Skeletal muscle tissue (tissue), 4 donors: Measurements from ENCODE around the gene EIF3F. TPM values are rescaled to one million over a fixed set of nuclear protein-coding genes. Genes with fewer than 3 reads are reported as not detected.

Experiments used
- H3K27ac ChIP-seq: one replicate; pipeline ENCODE4 v1.7.0; 2013; ENCODE audit warnings: mild to moderate bottlenecking, low read depth, low read length, inconsistent platforms
- H3K27me3 ChIP-seq, 3 donors: one replicate each; pipeline ENCODE4 v1.7.0; 2013; ENCODE audit warnings: low read length in 3 of 3; ENCODE audit not compliant: control insufficient read depth in 3 of 3, insufficient read depth in 3 of 3
- H3K36me3 ChIP-seq, 3 donors: one replicate each; pipeline ENCODE4 v1.7.0; 2013; ENCODE audit warnings: low read length in 3 of 3; ENCODE audit not compliant: control insufficient read depth in 3 of 3, insufficient read depth in 3 of 3
- H3K4me1 ChIP-seq, 3 donors: one replicate each; pipeline ENCODE4 v1.7.0; 2013; ENCODE audit warnings: low read length in 3 of 3, mild to moderate bottlenecking in 3 of 3; ENCODE audit not compliant: control insufficient read depth in 3 of 3, insufficient read depth in 3 of 3
- H3K4me3 ChIP-seq, 3 donors: one replicate each; pipeline ENCODE4 v1.7.0; 2013; ENCODE audit warnings: low read length in 3 of 3
- H3K9ac ChIP-seq, 3 donors: one replicate each; pipeline ENCODE4 v1.7.0; 2013; ENCODE audit warnings: low read length in 3 of 3, mild to moderate bottlenecking in 3 of 3, moderate library complexity in 2 of 3, low read depth in 1 of 3
- H3K9me3 ChIP-seq, 3 donors: one replicate each; pipeline ENCODE4 v1.7.0; 2013; ENCODE audit warnings: low read length in 3 of 3; ENCODE audit not compliant: control insufficient read depth in 3 of 3
- total RNA-seq: library from RNA; depleted of rRNA; stranded (reverse); fragments of >200 nt; gene quantifications from one replicate; pipeline ENCODE4 v1.2.3, GENCODE V29; 2014
- donor health status: Osteomylitis.

EIF3F gene
- total RNA-seq, 1 donor from 2014 or later: 283 TPM

- Histone ChIP-seq H3K4me3 (peak overlapping the region; percentile 65 to 71 (median 68)), H3K9ac (peak overlapping the region; percentile 21 to 74 (median 38)), H3K9me3 (no peaks in the 10 kb centered on the region), H3K4me1 (peaks cover 7 to 15% (median 12%) of the 10 kb centered on the region in 3 donors), H3K27me3 (peaks cover 20 to 39% (median 38%) of the 10 kb centered on the region in 3 donors), H3K27ac (peak overlapping the region; percentile 25), H3K36me3 (no peaks in the 10 kb centered on the region)
Observed at GRCh38 chr11:8019314-8020243, 32.4 kb downstream of the EIF3F start.

- H3K27me3 ChIP-seq: peaks cover 20 to 39% (median 38%) of the 10 kb centered on the region in 3 donors
- peak overlapping the region in 2 of 3 donors; percentile 21 to 38 for H3K9ac ChIP-seq
- H3K36me3 ChIP-seq: no peaks in the 10 kb centered on the region
- H3K9me3 ChIP-seq: no peaks in the 10 kb centered on the region
- H3K4me3 ChIP-seq: peak overlapping the region; percentile 54 to 71 (median 62)
- H3K27ac ChIP-seq: no peak overlapping the region
- peaks cover 7 to 15% (median 12%) of the 10 kb centered on the region in 3 donors for H3K4me1 ChIP-seq
Observed at GRCh38 chr11:8020244-8020597, 33.1 kb downstream of the EIF3F start.

DNA sequence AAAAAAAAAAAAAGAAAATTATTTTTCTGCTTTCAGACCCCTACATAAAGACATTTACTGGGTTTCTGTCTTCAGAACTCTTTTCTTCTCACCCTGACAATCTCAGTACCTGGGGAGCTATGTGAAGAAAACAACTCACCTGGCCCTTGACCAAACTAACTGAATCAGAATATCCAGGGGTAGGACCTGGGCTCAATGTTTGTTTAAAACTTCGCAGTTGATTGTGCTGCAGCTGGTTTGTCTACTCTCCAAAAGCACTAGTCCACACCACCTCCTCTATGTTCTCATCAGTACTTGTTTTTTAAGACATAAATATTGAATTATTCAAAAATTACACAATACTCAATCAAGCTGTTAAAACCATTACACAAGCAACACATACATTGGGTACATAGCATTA, 34.8 kb downstream of the EIF3F start:
- Histone ChIP-seq H3K27me3 (peaks cover 11 to 29% (median 25%) of the 10 kb centered on the region in 3 donors), H3K9ac (no peak overlapping the region), H3K4me1 (peaks cover 7 to 15% (median 12%) of the 10 kb centered on the region in 3 donors), H3K4me3 (no peak overlapping the region), H3K27ac (no peak overlapping the region), H3K9me3 (no peaks in the 10 kb centered on the region), H3K36me3 (no peaks in the 10 kb centered on the region)

DNA sequence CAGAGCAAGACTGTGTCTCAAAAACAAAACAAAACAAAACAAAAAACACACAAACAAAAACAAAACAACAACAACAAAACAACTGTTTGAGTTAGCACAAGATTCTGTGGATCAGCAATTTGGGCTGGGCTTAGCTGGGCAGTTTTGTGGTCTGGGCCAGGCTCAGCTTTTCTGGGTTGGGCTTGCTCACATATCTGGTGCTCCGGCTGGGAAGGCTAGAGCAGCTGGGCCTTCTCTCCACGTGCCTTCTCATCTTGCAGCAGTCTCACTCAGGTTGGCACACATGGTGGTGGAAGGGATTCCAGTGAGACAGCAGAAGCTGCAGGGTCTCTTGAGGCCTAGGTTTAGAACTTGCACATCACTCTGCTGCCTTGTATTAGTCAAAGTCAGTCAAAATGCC, 35.7 kb downstream of the EIF3F start:
- Histone ChIP-seq H3K36me3 (no peaks in the 10 kb centered on the region), H3K9ac (no peak overlapping the region), H3K27ac (no peak overlapping the region)

DNA sequence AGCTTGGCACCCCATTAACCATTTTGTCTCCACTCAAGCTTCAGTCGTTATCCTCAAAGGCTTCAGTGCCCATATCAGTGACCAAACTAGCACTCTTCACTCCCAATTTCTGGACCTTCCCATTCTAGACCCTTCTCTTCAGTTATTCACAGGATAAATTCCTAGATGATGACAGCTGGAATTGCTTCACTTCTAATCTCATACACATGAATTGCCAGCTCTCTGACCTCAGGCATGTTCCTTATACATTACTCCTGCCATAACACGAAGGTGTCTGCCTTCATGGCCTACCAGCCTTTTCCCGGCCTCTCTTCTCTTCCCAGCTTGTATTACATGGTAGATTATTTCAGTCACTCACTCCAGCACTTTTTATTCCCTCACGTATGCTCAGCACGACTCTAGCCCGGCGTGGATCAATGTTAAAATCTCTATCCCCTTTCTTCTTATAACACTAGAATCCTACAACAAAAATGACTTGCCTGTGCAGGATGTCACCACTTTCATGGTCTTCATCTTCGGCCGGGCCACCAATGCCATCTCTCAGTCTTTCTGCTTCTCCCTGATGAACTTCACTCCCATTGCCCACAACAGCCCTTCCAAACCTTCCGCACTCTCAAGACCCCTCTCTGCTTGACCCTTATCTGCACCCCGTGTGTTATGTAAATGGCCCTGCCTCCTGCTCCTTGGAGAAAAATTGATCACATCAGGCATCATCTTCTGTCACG, 36.9 kb downstream of the EIF3F start:
- H3K36me3 ChIP-seq: no peaks in the 10 kb centered on the region
- peaks cover 0 to 15% (median 11%) of the 10 kb centered on the region in 3 donors for H3K27me3 ChIP-seq
- no peak overlapping the region for H3K4me3 ChIP-seq
- H3K9me3 ChIP-seq: no peaks in the 10 kb centered on the region
- peaks cover 7 to 9% (median 7%) of the 10 kb centered on the region in 3 donors for H3K4me1 ChIP-seq
- H3K9ac ChIP-seq: no peak overlapping the region
- H3K27ac ChIP-seq: no peak overlapping the region

More for the DNA sequence above, 35.7 kb downstream of the EIF3F start:
- Histone ChIP-seq H3K4me3 (no peak overlapping the region), H3K27me3 (peaks cover 2 to 21% (median 20%) of the 10 kb centered on the region in 3 donors), H3K9me3 (no peaks in the 10 kb centered on the region), H3K4me1 (peaks cover 7 to 15% (median 12%) of the 10 kb centered on the region in 3 donors)

GRCh38 chr11:8025123-8025522, 38.0 kb downstream of the EIF3F start:
- peaks cover 2 to 3% (median 3%) of the 10 kb centered on the region in 3 donors for H3K4me1 ChIP-seq

DNA sequence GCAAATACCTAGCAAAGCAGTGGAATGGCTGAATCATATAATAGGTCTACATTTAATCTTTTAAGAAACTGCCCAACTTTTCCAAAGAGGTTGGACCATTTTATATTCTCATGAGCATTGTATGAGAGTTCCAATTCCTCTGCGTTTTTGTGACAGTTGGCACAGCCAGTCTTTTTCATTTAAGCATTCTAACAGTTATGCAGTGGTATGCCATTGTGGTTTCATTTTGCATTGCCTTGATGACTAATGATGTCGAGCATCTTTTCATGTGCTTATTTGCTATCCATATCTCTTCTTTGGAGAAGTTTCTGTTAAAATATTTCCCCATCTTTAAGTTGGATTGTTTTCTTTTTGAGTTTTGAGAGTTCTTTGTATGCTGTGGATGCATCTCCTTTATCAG, 38.7 kb downstream of the EIF3F start:
- H3K9me3 ChIP-seq: no peaks in the 10 kb centered on the region
- peaks cover 0 to 12% (median 2%) of the 10 kb centered on the region in 3 donors for H3K27me3 ChIP-seq

More at GRCh38 chr11:8025123-8025522, 38.0 kb downstream of the EIF3F start:
- Histone ChIP-seq H3K27ac (no peak overlapping the region), H3K4me3 (no peak overlapping the region), H3K36me3 (no peaks in the 10 kb centered on the region), H3K27me3 (peaks cover 0 to 12% (median 6%) of the 10 kb centered on the region in 3 donors), H3K9me3 (no peaks in the 10 kb centered on the region), H3K9ac (no peak overlapping the region)

DNA sequence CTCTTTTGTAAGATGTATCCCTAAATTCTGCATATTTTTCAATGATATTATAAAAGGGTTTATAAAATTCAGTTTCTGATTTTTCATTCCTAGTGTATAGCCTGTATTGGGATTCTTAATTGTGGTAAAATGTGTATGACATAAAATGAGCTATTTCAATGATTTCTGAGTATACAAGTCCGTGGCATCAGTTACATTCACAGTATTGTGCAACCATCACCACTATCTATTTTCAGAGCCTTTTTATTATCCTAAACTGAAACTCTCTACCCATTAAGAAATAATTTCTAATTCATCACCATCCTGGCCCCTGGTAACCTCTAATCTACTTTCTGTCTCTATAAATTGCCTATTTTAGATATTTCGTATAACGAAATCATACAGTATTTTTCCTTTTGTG, 39.8 kb downstream of the EIF3F start:
- no peaks in the 10 kb centered on the region for H3K36me3 ChIP-seq
- H3K9me3 ChIP-seq: no peaks in the 10 kb centered on the region
- H3K9ac ChIP-seq: no peak overlapping the region
- H3K27me3 ChIP-seq: peaks cover 0 to 21% (median 10%) of the 10 kb centered on the region in 3 donors
- no peak overlapping the region for H3K4me3 ChIP-seq
- H3K4me1 ChIP-seq: no peaks in the 10 kb centered on the region
- H3K27ac ChIP-seq: no peak overlapping the region

More for the DNA sequence above, 38.7 kb downstream of the EIF3F start:
- no peak overlapping the region for H3K27ac ChIP-seq
- H3K36me3 ChIP-seq: no peaks in the 10 kb centered on the region
- H3K4me1 ChIP-seq: no peaks in the 10 kb centered on the region
- no peak overlapping the region for H3K4me3 ChIP-seq
- H3K9ac ChIP-seq: no peak overlapping the region

DNA sequence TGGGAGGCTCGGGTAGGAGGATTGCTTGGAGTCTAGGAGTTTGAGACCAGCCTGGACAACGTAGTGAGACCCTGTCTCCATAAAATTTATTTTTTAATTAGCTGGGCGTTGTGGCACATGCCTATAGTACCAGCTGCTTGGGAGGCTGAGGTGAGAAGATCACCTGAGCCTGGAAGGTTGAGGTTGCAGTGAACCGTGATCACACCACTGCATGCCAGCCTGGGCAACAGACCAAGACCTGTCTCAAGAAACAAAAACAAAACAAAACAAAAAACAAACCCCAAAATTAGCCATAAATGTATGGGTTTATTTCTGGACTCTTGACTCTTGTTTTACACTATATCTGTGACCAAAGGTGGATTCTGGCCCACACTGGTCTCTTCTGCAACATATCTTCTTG, 41.6 kb downstream of the EIF3F start:
- Histone ChIP-seq H3K4me3 (no peak overlapping the region), H3K27ac (no peak overlapping the region), H3K9ac (no peak overlapping the region), H3K36me3 (no peaks in the 10 kb centered on the region), H3K9me3 (no peaks in the 10 kb centered on the region), H3K27me3 (peaks cover 4 to 32% (median 10%) of the 10 kb centered on the region in 3 donors), H3K4me1 (peaks cover 7 to 11% (median 10%) of the 10 kb centered on the region in 3 donors)
